ENCODE measurements around the gene CPAMD8. TPM values are rescaled to one million over a fixed set of nuclear protein-coding genes. Genes with fewer than 3 reads are reported as not detected.
A peak's percentile ranks its signal among the peaks of the same experiment; 100 is the strongest.
"Not testable (repeated sequence)": the region's sequence is repeated elsewhere in the genome, so short reads cannot be mapped to it uniquely, and the experiment has no call there.

CPAMD8 gene
- polyA plus RNA-seq, 1 experiment: 0.38 TPM

- no peak for TF ChIP-seq CTCF (IDR thresholded peaks at IDR 0.05; ENCODE audit: low read depth, low read length)
- H3K27me3 ChIP-seq (ENCODE audit: control insufficient read depth, insufficient read depth, low read length): peaks cover 12% of the 10 kb centered on the region
- CTCF ChIA-PET: no interaction called here
- no peak for DNase-seq (ENCODE audit: low read depth, low spot score)
- H3K4me3 ChIP-seq (ENCODE audit: low read depth, low read length): no peak overlapping the region
- POLR2A ChIA-PET: no interaction called here
- H3K27ac ChIP-seq (ENCODE audit: low read depth, low read length): no peak overlapping the region
- H3K9me3 ChIP-seq (ENCODE audit: control insufficient read depth, insufficient read depth, low read length): peaks cover 13% of the 10 kb centered on the region
These were observed 6.2 kb downstream of the CPAMD8 start for GRCh38 chr19:17020385-17020784.

GRCh38 chr19:17014212-17014861 lies 12.3 kb downstream of the CPAMD8 start:
- H3K9me3 ChIP-seq (ENCODE audit: control insufficient read depth, insufficient read depth, low read length); H3K27ac ChIP-seq (ENCODE audit: low read depth, low read length); H3K27me3 ChIP-seq (ENCODE audit: control insufficient read depth, insufficient read depth, low read length); DNase-seq (ENCODE audit: low read depth, low spot score); CTCF ChIA-PET; H3K4me3 ChIP-seq (ENCODE audit: low read depth, low read length): not testable (repeated sequence)
- POLR2A ChIA-PET: interaction anchor here (0.6 kb wide), 1 partner anchor 186 kb away, joined by 6 read pairs; no protein-coding TSS in a partner anchor

- Histone ChIP-seq H3K27me3 (ENCODE audit: control insufficient read depth, insufficient read depth, low read length) (peaks cover 4% of the 10 kb centered on the region), H3K27ac (ENCODE audit: low read depth, low read length) (no peak overlapping the region), H3K4me3 (ENCODE audit: low read depth, low read length) (no peak overlapping the region), H3K9me3 (ENCODE audit: control insufficient read depth, insufficient read depth, low read length) (no peaks in the 10 kb centered on the region)
- ChIA-PET POLR2A (no interaction called here), CTCF (no interaction called here)
- no peak for TF ChIP-seq CTCF (IDR thresholded peaks at IDR 0.05; ENCODE audit: low read depth, low read length)
- no peak for DNase-seq (ENCODE audit: low read depth, low spot score)
These were observed 15.1 kb downstream of the CPAMD8 start for GRCh38 chr19:17011485-17011884.

- POLR2A ChIA-PET: interaction anchor here (0.6 kb wide), 1 partner anchor 22 kb away, joined by 5 read pairs; no protein-coding TSS in a partner anchor
- TF ChIP-seq CTCF (IDR thresholded peaks at IDR 0.05; ENCODE audit: low read depth, low read length): no peak
- DNase-seq (ENCODE audit: low read depth, low spot score): no peak
- Histone ChIP-seq H3K27me3 (ENCODE audit: control insufficient read depth, insufficient read depth, low read length) (no peaks in the 10 kb centered on the region), H3K27ac (ENCODE audit: low read depth, low read length) (no peak overlapping the region), H3K4me3 (ENCODE audit: low read depth, low read length) (no peak overlapping the region), H3K9me3 (ENCODE audit: control insufficient read depth, insufficient read depth, low read length) (no peaks in the 10 kb centered on the region)
- CTCF ChIA-PET: no interaction called here
These were observed 20.0 kb downstream of the CPAMD8 start for GRCh38 chr19:17006579-17006978.

- ChIA-PET CTCF (no interaction called here), POLR2A (no interaction called here)
- no peak overlapping the region for H3K27ac ChIP-seq (ENCODE audit: low read depth, low read length)
- no peaks in the 10 kb centered on the region for H3K9me3 ChIP-seq (ENCODE audit: control insufficient read depth, insufficient read depth, low read length)
- TF ChIP-seq CTCF (IDR thresholded peaks at IDR 0.05; ENCODE audit: low read depth, low read length): peak; percentile 5; the same call in 1 of the 2 replicates
- no peak for DNase-seq (ENCODE audit: low read depth, low spot score)
- no peak overlapping the region for H3K4me3 ChIP-seq (ENCODE audit: low read depth, low read length)
- H3K27me3 ChIP-seq (ENCODE audit: control insufficient read depth, insufficient read depth, low read length): no peaks in the 10 kb centered on the region
These were observed 21.6 kb downstream of the CPAMD8 start for GRCh38 chr19:17005000-17005399.

All from AG04450 (cell line).